Endodermal cell (in vitro differentiated cells): ENCODE measurements around the gene PTPRT. TPM values are rescaled to one million over a fixed set of nuclear protein-coding genes. Genes with fewer than 3 reads are reported as not detected.

ENCODE experiments used
- DNase-seq: peaks from one replicate; pipeline ENCODE4 v3.0.0-alpha.2; 2017
- H3K27ac ChIP-seq: 2 replicates; pipeline ENCODE4 v1.5.1; 2013; ENCODE audit warnings: mild to moderate bottlenecking, low read depth, low read length, moderate library complexity
- H3K27me3 ChIP-seq: 2 replicates; pipeline ENCODE4 v1.6.1; 2013; ENCODE audit warnings: mild to moderate bottlenecking, low read length, moderate library complexity; ENCODE audit not compliant: insufficient read depth, control insufficient read depth, poor library complexity, severe bottlenecking
- H3K36me3 ChIP-seq: 2 replicates; pipeline ENCODE4 v1.7.0; 2013; ENCODE audit warnings: mild to moderate bottlenecking, low read length, moderate library complexity; ENCODE audit not compliant: control insufficient read depth, insufficient read depth
- H3K4me1 ChIP-seq: one replicate; pipeline ENCODE4 v1.7.0; 2013; ENCODE audit warnings: low read length; ENCODE audit not compliant: control insufficient read depth, insufficient read depth
- H3K4me3 ChIP-seq: 2 replicates; pipeline ENCODE4 v1.5.1; 2013; ENCODE audit warnings: mild to moderate bottlenecking, low read length, moderate library complexity
- H3K9ac ChIP-seq: 2 replicates; pipeline ENCODE4 v1.6.1; 2013; ENCODE audit warnings: mild to moderate bottlenecking, low read length, moderate library complexity; ENCODE audit not compliant: poor library complexity, severe bottlenecking; ENCODE audit errors: extremely low read depth
- H3K9me3 ChIP-seq: 2 replicates; pipeline ENCODE4 v1.6.1; 2013; ENCODE audit warnings: mild to moderate bottlenecking, low read length, moderate library complexity; ENCODE audit not compliant: control insufficient read depth
- H3K27ac Mint-ChIP-seq: 2 replicates; pipeline ENCODE4 v1.8.0; 2020; ENCODE audit warnings: mixed read lengths
- H3K27me3 Mint-ChIP-seq: 2 replicates; pipeline ENCODE4 v1.8.0; 2021; ENCODE audit warnings: mild to moderate bottlenecking, mixed read lengths; ENCODE audit not compliant: insufficient read depth
- H3K36me3 Mint-ChIP-seq: 2 replicates; pipeline ENCODE4 v1.8.0; 2020; ENCODE audit warnings: low read depth, mixed read lengths
- H3K4me1 Mint-ChIP-seq: 2 replicates; pipeline ENCODE4 v1.8.0; 2020; ENCODE audit warnings: mixed read lengths
- H3K4me3 Mint-ChIP-seq: 2 replicates; pipeline ENCODE4 v1.8.0; 2020; ENCODE audit warnings: mild to moderate bottlenecking, moderate library complexity, mixed read lengths
- H3K9me3 Mint-ChIP-seq: 2 replicates; pipeline ENCODE4 v1.8.0; 2020; ENCODE audit warnings: mild to moderate bottlenecking, mixed read lengths
- WGBS, 2 experiments: methylation state at CpG; one replicate each; pipeline versions ENCODE4 v1.1.5 to v1.1.7; 2013; ENCODE audit warnings: missing lambda C conversion rate in 2 of 2, mixed read lengths in 1 of 2; ENCODE audit not compliant: insufficient coverage in 1 of 2, insufficient read length in 1 of 2; 5-methylcytosine and 5-hydroxymethylcytosine counted together
- total RNA-seq, 2 donors: library from RNA; stranded (reverse); fragmentation: NEBNext Ultra II Directional in 1 of 2; extraction: Animal tissue kit (Norgen Biotek cat#: 25700) in 1 of 2; gene quantifications; 2 replicates in 1 of 2; 3 replicates in 1 of 2; pipeline ENCODE4 v1.2.1, GENCODE V29; 2021
- TF ChIP-seq, protein P1 (sequence below): fragments of 200-600 bp; sonication (generic); conservative IDR thresholded peaks from 2 replicates; pipeline ENCODE4 v1.5.0; 2021; ENCODE audit warnings: antibody characterized with exemption, mild to moderate bottlenecking

The PTPRT gene
- total RNA-seq, 2 donors from 2014 or later: 2.3 to 2.7 TPM

GRCh38 chr20:42857446-42857845 is 332.3 kb downstream of the PTPRT start:
- Histone ChIP-seq H3K27ac (no peak overlapping the region), H3K9me3 (peaks cover 10% of the 10 kb centered on the region), H3K4me3 (peak overlapping the region; percentile 20), H3K27me3 (no peaks in the 10 kb centered on the region), H3K9ac (no peak overlapping the region), H3K36me3 (no peaks in the 10 kb centered on the region), H3K4me1 (no peaks in the 10 kb centered on the region)
- Mint-ChIP-seq H3K36me3 (no peaks in the 10 kb centered on the region), H3K27ac (no peak overlapping the region), H3K4me1 (peaks cover 28% of the 10 kb centered on the region), H3K9me3 (no peaks in the 10 kb centered on the region), H3K27me3 (peaks cover 12% of the 10 kb centered on the region), H3K4me3 (no peak overlapping the region)
- WGBS, 2 experiments: 72 to 77% methylated on average over 7 of the region's 7 CpGs
- TF ChIP-seq, protein P1, sequence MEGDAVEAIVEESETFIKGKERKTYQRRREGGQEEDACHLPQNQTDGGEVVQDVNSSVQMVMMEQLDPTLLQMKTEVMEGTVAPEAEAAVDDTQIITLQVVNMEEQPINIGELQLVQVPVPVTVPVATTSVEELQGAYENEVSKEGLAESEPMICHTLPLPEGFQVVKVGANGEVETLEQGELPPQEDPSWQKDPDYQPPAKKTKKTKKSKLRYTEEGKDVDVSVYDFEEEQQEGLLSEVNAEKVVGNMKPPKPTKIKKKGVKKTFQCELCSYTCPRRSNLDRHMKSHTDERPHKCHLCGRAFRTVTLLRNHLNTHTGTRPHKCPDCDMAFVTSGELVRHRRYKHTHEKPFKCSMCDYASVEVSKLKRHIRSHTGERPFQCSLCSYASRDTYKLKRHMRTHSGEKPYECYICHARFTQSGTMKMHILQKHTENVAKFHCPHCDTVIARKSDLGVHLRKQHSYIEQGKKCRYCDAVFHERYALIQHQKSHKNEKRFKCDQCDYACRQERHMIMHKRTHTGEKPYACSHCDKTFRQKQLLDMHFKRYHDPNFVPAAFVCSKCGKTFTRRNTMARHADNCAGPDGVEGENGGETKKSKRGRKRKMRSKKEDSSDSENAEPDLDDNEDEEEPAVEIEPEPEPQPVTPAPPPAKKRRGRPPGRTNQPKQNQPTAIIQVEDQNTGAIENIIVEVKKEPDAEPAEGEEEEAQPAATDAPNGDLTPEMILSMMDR: no peak
- DNase-seq: no peak

DNA sequence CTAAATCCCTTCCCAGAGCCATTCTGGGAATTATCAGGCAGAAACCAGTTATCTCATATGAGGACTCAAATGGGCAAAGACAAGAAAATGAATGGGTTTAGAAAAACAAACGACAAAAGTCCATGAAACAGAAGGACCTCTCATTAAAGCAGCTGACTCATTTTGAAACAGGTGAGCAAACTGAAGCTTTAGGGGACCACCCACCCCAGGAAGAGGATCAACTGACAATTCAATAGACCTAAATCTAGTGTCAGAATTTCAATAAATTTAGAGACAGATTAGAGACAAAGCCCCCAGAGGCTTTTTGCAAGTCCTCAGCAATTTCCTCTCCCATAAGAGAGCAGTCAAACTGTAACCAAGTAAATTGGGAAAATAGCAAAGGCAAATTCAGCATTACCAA is 333.8 kb downstream of the PTPRT start:
- no peaks in the 10 kb centered on the region for H3K36me3 Mint-ChIP-seq
- TF ChIP-seq, protein P1: no peak
- H3K9me3 Mint-ChIP-seq: no peaks in the 10 kb centered on the region
- peaks cover 13% of the 10 kb centered on the region for H3K27me3 Mint-ChIP-seq
- Histone ChIP-seq H3K9me3 (peaks cover 10% of the 10 kb centered on the region), H3K27ac (no peak overlapping the region), H3K4me1 (no peaks in the 10 kb centered on the region), H3K4me3 (no peak overlapping the region), H3K27me3 (no peaks in the 10 kb centered on the region), H3K9ac (no peak overlapping the region), H3K36me3 (no peaks in the 10 kb centered on the region)
- no peak overlapping the region for H3K4me3 Mint-ChIP-seq
- DNase-seq: no peak
- H3K4me1 Mint-ChIP-seq: peaks cover 28% of the 10 kb centered on the region
- H3K27ac Mint-ChIP-seq: no peak overlapping the region
- 64 to 71% methylated on average over 1 of the region's 1 CpG for WGBS, 2 experiments

DNA sequence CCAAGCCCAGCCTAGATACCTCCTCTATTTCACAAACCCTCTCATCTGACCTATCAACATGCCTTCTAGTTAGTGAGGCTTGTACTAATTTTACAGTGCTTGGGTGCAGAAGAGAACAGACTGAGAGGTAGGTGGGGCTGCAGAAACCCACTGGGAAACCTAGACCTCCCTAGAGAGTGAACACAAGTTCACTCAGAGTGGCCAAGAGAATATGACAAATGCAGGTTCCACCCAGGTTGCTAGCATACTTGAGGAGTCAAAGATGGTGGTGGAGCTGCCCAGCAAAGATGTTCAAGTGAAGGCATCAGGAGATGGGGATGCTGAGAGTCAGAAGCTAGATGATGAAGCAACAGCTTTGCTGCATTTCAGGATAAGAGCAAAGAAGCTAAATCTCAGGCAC is 337.0 kb downstream of the PTPRT start:
- no peak overlapping the region for H3K27ac Mint-ChIP-seq
- H3K27me3 Mint-ChIP-seq: peaks cover 31% of the 10 kb centered on the region
- peaks cover 10% of the 10 kb centered on the region for H3K9me3 ChIP-seq
- no peaks in the 10 kb centered on the region for H3K36me3 ChIP-seq
- H3K27me3 ChIP-seq: no peaks in the 10 kb centered on the region
- H3K4me3 ChIP-seq: no peak overlapping the region
- no peaks in the 10 kb centered on the region for H3K36me3 Mint-ChIP-seq
- H3K27ac ChIP-seq: no peak overlapping the region
- no peak overlapping the region for H3K4me3 Mint-ChIP-seq
- no peak overlapping the region for H3K9ac ChIP-seq
- H3K4me1 Mint-ChIP-seq: peaks cover 19% of the 10 kb centered on the region
- no peak for DNase-seq
- TF ChIP-seq, protein P1: no peak
- H3K9me3 Mint-ChIP-seq: no peaks in the 10 kb centered on the region
- H3K4me1 ChIP-seq: no peaks in the 10 kb centered on the region
